ENCODE results near the gene SLCO2A1.

Gene SLCO2A1

GRCh38 chr3:133933097-133934024 is 96.4 kb downstream of the SLCO2A1 start:
- no peak for DNase-seq (ENCODE audit: low read depth in 3 of 3)

- no peak for DNase-seq (ENCODE audit: low read depth in 3 of 3)
These were observed 97.7 kb downstream of the SLCO2A1 start for GRCh38 chr3:133932009-133932408.

- DNase-seq (ENCODE audit: low read depth in 3 of 3), result no peak
These were observed 98.6 kb downstream of the SLCO2A1 start for GRCh38 chr3:133931084-133931483.

GRCh38 chr3:133930341-133930933 is 99.3 kb downstream of the SLCO2A1 start:
- DNase-seq (ENCODE audit: low read depth in 3 of 3), result no peak

- DNase-seq (ENCODE audit: low read depth in 3 of 3), result no peak
These were observed 100.7 kb downstream of the SLCO2A1 start for GRCh38 chr3:133928903-133929607.

- DNase-seq (ENCODE audit: low read depth in 3 of 3), result no peak
These were observed 101.4 kb downstream of the SLCO2A1 start for GRCh38 chr3:133928136-133928893.

- peak; percentile 31 to 66 (median 57) for DNase-seq (ENCODE audit: low read depth in 3 of 3)
These were observed 102.1 kb downstream of the SLCO2A1 start for GRCh38 chr3:133927540-133928066.

- peak in 1 of 3 experiments; percentile 1 for DNase-seq (ENCODE audit: low read depth in 3 of 3)
These were observed 102.8 kb downstream of the SLCO2A1 start for GRCh38 chr3:133926736-133927539.

- DNase-seq (ENCODE audit: low read depth in 3 of 3), result no peak
These were observed 103.6 kb downstream of the SLCO2A1 start for GRCh38 chr3:133925960-133926735.

GRCh38 chr3:133924041-133924440 is 105.7 kb downstream of the SLCO2A1 start:
- no peak for DNase-seq (ENCODE audit: low read depth in 3 of 3)

GRCh38 chr3:133921592-133921991 is 108.1 kb downstream of the SLCO2A1 start:
- no peak for DNase-seq (ENCODE audit: low read depth in 3 of 3)

GRCh38 chr3:133917144-133917543 is 112.6 kb downstream of the SLCO2A1 start:
- no peak for DNase-seq (ENCODE audit: low read depth in 3 of 3)

GRCh38 chr3:133915685-133916658 is 113.8 kb downstream of the SLCO2A1 start:
- no peak for DNase-seq (ENCODE audit: low read depth in 3 of 3)

GRCh38 chr3:133914839-133915600 is 114.7 kb downstream of the SLCO2A1 start:
- no peak for DNase-seq (ENCODE audit: low read depth in 3 of 3)

GRCh38 chr3:133910422-133910821 is 119.3 kb downstream of the SLCO2A1 start:
- no peak for DNase-seq (ENCODE audit: low read depth in 3 of 3)

- no peak for DNase-seq (ENCODE audit: low read depth in 3 of 3)
These were observed 124.3 kb downstream of the SLCO2A1 start for GRCh38 chr3:133905376-133905775.

GRCh38 chr3:133901847-133902246 is 127.9 kb downstream of the SLCO2A1 start:
- no peak for DNase-seq (ENCODE audit: low read depth in 3 of 3)

GRCh38 chr3:133901083-133901482 is 128.6 kb downstream of the SLCO2A1 start:
- DNase-seq (ENCODE audit: low read depth in 3 of 3), result no peak

All from stimulated activated CD4-positive, alpha-beta T cell treated with anti-CD3 and anti-CD28 coated beads, TNF-alpha, amount 100 ng/mL, for 24 hours (primary cell).